ENCODE data around the gene ASB18. TPM values are rescaled to one million over a fixed set of nuclear protein-coding genes. Genes with fewer than 3 reads are reported as not detected.
"Not testable (repeated sequence)": the region's sequence is repeated elsewhere in the genome, so short reads cannot be mapped to it uniquely, and the experiment has no call there.

ASB18 gene
- total RNA-seq, 4 donors from 2014 or later, result not detected

DNA sequence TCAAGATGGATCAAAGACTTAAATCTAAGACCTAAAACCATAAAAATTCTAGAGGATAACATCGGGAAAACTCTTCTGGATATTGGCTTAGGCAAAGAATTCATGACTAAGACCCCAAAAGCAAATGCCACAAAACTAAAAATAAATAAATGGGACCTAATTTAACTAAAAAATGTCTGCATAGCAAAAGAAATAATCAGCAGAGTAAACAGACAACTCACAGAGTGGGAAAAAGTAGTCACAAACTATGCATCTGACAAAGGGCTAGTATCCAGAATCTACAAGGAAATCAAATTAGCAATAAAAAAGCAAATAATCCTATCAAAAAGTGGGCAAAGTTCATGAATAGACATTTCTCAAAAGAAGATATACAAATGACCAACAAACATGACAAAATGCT, 18.2 kb upstream of the ASB18 start:
- Histone ChIP-seq H3K27ac (no peak overlapping the region), H3K36me3 (no peaks in the 10 kb centered on the region), H3K4me3 (no peak overlapping the region), H3K9me3 (no peaks in the 10 kb centered on the region), H3K27me3 (no peaks in the 10 kb centered on the region), H3K4me1 (no peaks in the 10 kb centered on the region)
- DNase-seq, result no peak
- no peak for TF ChIP-seq POLR2A (IDR thresholded peaks at IDR 0.05)
- TF ChIP-seq, protein P1, sequence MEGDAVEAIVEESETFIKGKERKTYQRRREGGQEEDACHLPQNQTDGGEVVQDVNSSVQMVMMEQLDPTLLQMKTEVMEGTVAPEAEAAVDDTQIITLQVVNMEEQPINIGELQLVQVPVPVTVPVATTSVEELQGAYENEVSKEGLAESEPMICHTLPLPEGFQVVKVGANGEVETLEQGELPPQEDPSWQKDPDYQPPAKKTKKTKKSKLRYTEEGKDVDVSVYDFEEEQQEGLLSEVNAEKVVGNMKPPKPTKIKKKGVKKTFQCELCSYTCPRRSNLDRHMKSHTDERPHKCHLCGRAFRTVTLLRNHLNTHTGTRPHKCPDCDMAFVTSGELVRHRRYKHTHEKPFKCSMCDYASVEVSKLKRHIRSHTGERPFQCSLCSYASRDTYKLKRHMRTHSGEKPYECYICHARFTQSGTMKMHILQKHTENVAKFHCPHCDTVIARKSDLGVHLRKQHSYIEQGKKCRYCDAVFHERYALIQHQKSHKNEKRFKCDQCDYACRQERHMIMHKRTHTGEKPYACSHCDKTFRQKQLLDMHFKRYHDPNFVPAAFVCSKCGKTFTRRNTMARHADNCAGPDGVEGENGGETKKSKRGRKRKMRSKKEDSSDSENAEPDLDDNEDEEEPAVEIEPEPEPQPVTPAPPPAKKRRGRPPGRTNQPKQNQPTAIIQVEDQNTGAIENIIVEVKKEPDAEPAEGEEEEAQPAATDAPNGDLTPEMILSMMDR (IDR thresholded peaks at IDR 0.05), result no peak

DNA sequence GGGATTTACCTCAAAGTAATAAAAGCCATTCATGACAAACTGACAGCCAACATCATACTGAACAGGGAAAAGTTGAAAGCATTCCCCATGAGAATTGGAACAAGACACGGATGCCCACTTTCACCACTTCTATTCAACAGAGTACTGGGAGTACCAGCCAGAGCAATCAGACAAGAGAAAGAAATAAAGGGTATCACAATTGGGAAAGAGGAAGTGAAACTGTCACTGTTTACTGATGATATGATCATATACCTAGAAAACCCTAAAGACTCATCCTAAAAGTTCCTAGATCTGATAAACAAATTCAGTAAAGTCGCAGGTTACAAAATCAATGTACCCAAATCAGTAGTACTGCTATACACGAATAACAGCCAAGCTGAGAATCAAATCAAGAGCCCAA, 17.2 kb upstream of the ASB18 start:
- no peaks in the 10 kb centered on the region for H3K36me3 ChIP-seq
- no peak for DNase-seq
- no peaks in the 10 kb centered on the region for H3K9me3 ChIP-seq
- no peak overlapping the region for H3K4me3 ChIP-seq
- no peak for TF ChIP-seq POLR2A (IDR thresholded peaks at IDR 0.05)
- TF ChIP-seq, protein P1 (IDR thresholded peaks at IDR 0.05), result no peak
- H3K27me3 ChIP-seq, result no peaks in the 10 kb centered on the region
- no peak overlapping the region for H3K27ac ChIP-seq
- no peaks in the 10 kb centered on the region for H3K4me1 ChIP-seq

DNA sequence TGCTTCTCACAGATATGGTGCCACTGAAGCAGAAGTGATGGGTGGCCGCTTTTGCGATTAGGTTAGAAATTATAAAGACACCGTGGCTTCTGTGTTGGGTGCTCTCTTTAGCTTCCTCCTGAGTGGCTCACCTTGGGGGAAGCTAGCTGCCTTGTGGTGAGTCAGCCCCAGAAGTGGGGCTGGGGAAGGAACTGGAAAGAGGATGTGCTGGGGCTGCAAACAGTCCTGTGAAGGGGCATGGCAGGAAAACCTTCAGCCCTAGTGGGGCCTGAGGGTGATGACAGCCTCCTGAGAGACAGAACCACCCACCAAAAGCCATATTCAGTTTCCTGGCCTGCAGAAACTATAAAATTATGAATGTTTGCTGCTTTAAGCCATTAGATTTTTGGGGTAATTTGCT, 8.9 kb upstream of the ASB18 start:
- Histone ChIP-seq H3K27me3 (no peaks in the 10 kb centered on the region), H3K9me3 (peaks cover 0 to 9% (median 3%) of the 10 kb centered on the region in 4 donors), H3K36me3 (no peaks in the 10 kb centered on the region), H3K27ac (no peak overlapping the region), H3K4me3 (no peak overlapping the region), H3K4me1 (no peaks in the 10 kb centered on the region)
- DNase-seq, result no peak
- TF ChIP-seq, protein P1 (IDR thresholded peaks at IDR 0.05), result no peak
- TF ChIP-seq POLR2A (IDR thresholded peaks at IDR 0.05), result no peak

DNA sequence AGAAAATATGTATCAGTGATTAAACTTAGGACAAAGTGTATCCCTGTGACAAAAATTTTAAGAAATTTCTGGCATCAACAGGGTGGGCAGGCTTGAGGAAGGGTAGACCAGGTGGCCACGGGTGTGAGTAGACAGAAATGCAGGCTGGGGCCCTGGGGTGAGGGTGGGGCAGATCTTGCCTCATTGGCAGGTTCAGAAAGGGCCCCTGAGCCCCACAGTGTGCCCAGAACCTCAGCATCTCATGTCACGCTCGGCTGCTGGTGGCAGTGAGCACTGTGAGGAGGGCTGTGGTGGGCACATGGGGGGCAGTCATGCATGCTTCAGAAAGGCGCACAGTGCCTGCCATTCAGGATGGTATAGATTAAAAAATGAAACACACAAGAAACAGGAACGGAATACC, 7.6 kb upstream of the ASB18 start:
- H3K36me3 ChIP-seq, result no peaks in the 10 kb centered on the region
- peaks cover 0 to 9% (median 3%) of the 10 kb centered on the region in 4 donors for H3K9me3 ChIP-seq
- H3K4me3 ChIP-seq, result no peak overlapping the region
- no peak overlapping the region for H3K27ac ChIP-seq
- no peaks in the 10 kb centered on the region for H3K4me1 ChIP-seq
- no peak for DNase-seq
- H3K27me3 ChIP-seq, result no peaks in the 10 kb centered on the region
- TF ChIP-seq, protein P1 (IDR thresholded peaks at IDR 0.05), result no peak
- TF ChIP-seq POLR2A (IDR thresholded peaks at IDR 0.05), result no peak

DNA sequence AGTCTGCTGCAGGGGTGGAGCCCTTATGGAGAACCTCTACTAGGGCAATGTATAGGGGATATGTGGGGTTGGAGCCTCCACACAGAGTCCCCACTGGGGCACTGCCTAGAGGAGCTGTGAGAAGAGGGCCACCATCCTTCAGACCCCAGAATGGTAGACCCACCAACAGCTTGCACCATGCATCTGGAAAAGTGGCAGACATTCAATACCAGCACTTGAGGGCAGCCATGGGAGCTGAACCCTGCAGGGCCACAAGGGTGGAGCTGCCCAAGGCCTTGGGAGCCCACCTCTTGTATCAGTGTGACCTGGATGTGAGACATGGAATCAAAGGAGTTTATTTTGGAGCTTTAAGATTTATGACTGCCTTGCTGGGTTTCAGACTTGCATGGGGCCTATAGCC, 5.7 kb upstream of the ASB18 start:
- not testable (repeated sequence) for H3K27me3 ChIP-seq, DNase-seq, H3K4me3 ChIP-seq, H3K4me1 ChIP-seq, H3K36me3 ChIP-seq, H3K27ac ChIP-seq, H3K9me3 ChIP-seq

DNA sequence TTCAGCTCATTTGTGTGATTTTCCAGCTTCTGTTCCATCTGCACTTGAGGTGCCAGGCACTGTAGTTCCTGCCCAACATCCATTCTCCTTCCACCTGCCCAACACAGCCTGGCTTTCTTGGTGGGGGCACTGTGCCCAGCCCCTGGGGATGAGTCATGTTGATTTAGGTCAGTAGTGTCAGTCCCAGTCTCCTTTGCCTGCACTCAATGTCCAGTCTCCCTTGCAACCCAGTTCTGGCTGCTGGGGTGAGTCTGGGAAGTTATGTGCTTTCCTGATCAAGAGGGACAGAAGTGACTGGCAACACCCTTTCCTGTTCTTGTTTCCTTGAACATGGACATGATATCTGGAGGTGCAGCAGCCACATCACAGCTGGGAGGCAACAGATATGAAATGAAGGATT, 1.5 kb upstream of the ASB18 start:
- no peaks in the 10 kb centered on the region for H3K27me3 ChIP-seq
- peaks cover 0 to 9% (median 3%) of the 10 kb centered on the region in 4 donors for H3K9me3 ChIP-seq
- no peak overlapping the region for H3K27ac ChIP-seq
- no peak overlapping the region for H3K4me3 ChIP-seq
- TF ChIP-seq, protein P1 (IDR thresholded peaks at IDR 0.05), result no peak
- no peak for TF ChIP-seq POLR2A (IDR thresholded peaks at IDR 0.05)
- no peaks in the 10 kb centered on the region for H3K36me3 ChIP-seq
- H3K4me1 ChIP-seq, result no peaks in the 10 kb centered on the region
- DNase-seq, result no peak

Measured in Peyer's patch (tissue), 4 donors.